H9 (cell line): ENCODE data around the gene SERTAD2. TPM values are rescaled to one million over a fixed set of nuclear protein-coding genes. Genes with fewer than 3 reads are reported as not detected.

Experiments
- DNase-seq: peaks from one replicate; pipeline ENCODE4 v3.0.0-alpha.2; 2017
- H2AFZ ChIP-seq: one replicate; pipeline ENCODE4 v1.6.1; 2013; ENCODE audit warnings: mild to moderate bottlenecking, low read length, control low read depth, moderate library complexity
- H2AK5ac ChIP-seq: 2 replicates; pipeline ENCODE4 v1.6.1; 2013; ENCODE audit warnings: low read length, control low read depth, mixed read lengths; ENCODE audit not compliant: insufficient read length
- H2BK120ac ChIP-seq: one replicate; pipeline ENCODE4 v1.6.1; 2013; ENCODE audit warnings: low read depth, mild to moderate bottlenecking, low read length, control low read depth, inconsistent platforms; ENCODE audit not compliant: poor library complexity, severe bottlenecking
- H2BK12ac ChIP-seq: 2 replicates; pipeline ENCODE4 v1.6.1; 2013; ENCODE audit warnings: low read length, control low read depth, mixed read lengths, low read depth; ENCODE audit not compliant: insufficient read length
- H2BK15ac ChIP-seq: 2 replicates; pipeline ENCODE4 v1.6.1; 2013; ENCODE audit warnings: low read depth, low read length, control low read depth
- H2BK20ac ChIP-seq: one replicate; pipeline ENCODE4 v1.6.1; 2013; ENCODE audit warnings: low read depth, mild to moderate bottlenecking, low read length, control low read depth, inconsistent platforms; ENCODE audit not compliant: poor library complexity, severe bottlenecking
- H2BK5ac ChIP-seq: 2 replicates; pipeline ENCODE4 v1.6.1; 2013; ENCODE audit warnings: low read length, control low read depth, mixed read lengths; ENCODE audit not compliant: insufficient read length
- H3K14ac ChIP-seq: 2 replicates; pipeline ENCODE4 v1.6.1; 2013; ENCODE audit warnings: low read length, control low read depth; ENCODE audit not compliant: insufficient read depth
- H3K18ac ChIP-seq: 2 replicates; pipeline ENCODE4 v1.6.1; 2013; ENCODE audit warnings: low read depth, mild to moderate bottlenecking, mixed read lengths, low read length, control low read depth; ENCODE audit not compliant: insufficient read length
- H3K23ac ChIP-seq: 2 replicates; pipeline ENCODE4 v1.6.1; 2013; ENCODE audit warnings: low read length, control low read depth, mixed read lengths, low read depth; ENCODE audit not compliant: insufficient read length
- H3K23me2 ChIP-seq: 2 replicates; pipeline ENCODE4 v1.6.1; 2013; ENCODE audit warnings: low read depth, mild to moderate bottlenecking, mixed read lengths, low read length, control low read depth; ENCODE audit not compliant: insufficient read length, poor library complexity, severe bottlenecking
- H3K27ac ChIP-seq: 2 replicates; pipeline ENCODE4 v1.5.1; 2013; ENCODE audit warnings: low read length, control low read depth, mixed read lengths, low read depth; ENCODE audit not compliant: insufficient read length
- H3K27me3 ChIP-seq: 2 replicates; pipeline ENCODE4 v1.6.1; 2013; ENCODE audit warnings: low read length, control low read depth, inconsistent platforms; ENCODE audit not compliant: insufficient read depth
- H3K4ac ChIP-seq: 2 replicates; pipeline ENCODE4 v1.6.1; 2013; ENCODE audit warnings: low read depth, mild to moderate bottlenecking, control low read depth, inconsistent platforms, low read length, moderate library complexity
- H3K4me1 ChIP-seq: 2 replicates; pipeline ENCODE4 v1.6.1; 2013; ENCODE audit warnings: low read length, control low read depth, inconsistent platforms; ENCODE audit not compliant: insufficient read depth
- H3K4me2 ChIP-seq: 2 replicates; pipeline ENCODE4 v1.6.1; 2013; ENCODE audit warnings: low read length, control low read depth, mixed read lengths; ENCODE audit not compliant: insufficient read length, insufficient read depth
- H3K56ac ChIP-seq: 2 replicates; pipeline ENCODE4 v1.6.1; 2013; ENCODE audit warnings: low read depth, mild to moderate bottlenecking, mixed read lengths, low read length, control low read depth; ENCODE audit not compliant: insufficient read length
- H3K79me1 ChIP-seq: 2 replicates; pipeline ENCODE4 v1.6.1; 2013; ENCODE audit warnings: low read depth, mild to moderate bottlenecking, moderate library complexity, low read length, control low read depth, inconsistent platforms; ENCODE audit not compliant: insufficient read depth, poor library complexity, severe bottlenecking
- H3K79me2 ChIP-seq: 2 replicates; pipeline ENCODE4 v1.6.1; 2013; ENCODE audit warnings: low read length, control low read depth, inconsistent platforms; ENCODE audit not compliant: insufficient read depth
- H3K9ac ChIP-seq: 2 replicates; pipeline ENCODE4 v1.6.1; 2013; ENCODE audit warnings: low read length, control low read depth, mixed read lengths; ENCODE audit not compliant: insufficient read length; ENCODE audit errors: extremely low read depth
- H3K9me3 ChIP-seq: one replicate; pipeline ENCODE4 v1.6.1; 2013; ENCODE audit warnings: low read depth, low read length, inconsistent platforms; ENCODE audit not compliant: control insufficient read depth
- H3T11ph ChIP-seq: one replicate; pipeline ENCODE4 v1.6.1; 2013; ENCODE audit warnings: mild to moderate bottlenecking, low read length, control low read depth, inconsistent platforms
- H4K20me1 ChIP-seq: one replicate; pipeline ENCODE4 v1.6.1; 2013; ENCODE audit not compliant: control insufficient read depth, insufficient read length, insufficient read depth
- H4K5ac ChIP-seq: 2 replicates; pipeline ENCODE4 v1.6.1; 2013; ENCODE audit warnings: low read depth, mild to moderate bottlenecking, mixed read lengths, low read length, control low read depth; ENCODE audit not compliant: insufficient read length
- H4K8ac ChIP-seq: replicated peaks from 2 replicates; pipeline ENCODE4 v1.6.1; 2013; ENCODE audit warnings: low read length, control low read depth, mixed read lengths, low read depth; ENCODE audit not compliant: insufficient read length
- H4K91ac ChIP-seq: 2 replicates; pipeline ENCODE4 v1.6.1; 2013; ENCODE audit warnings: low read depth, mild to moderate bottlenecking, moderate library complexity, mixed read lengths, low read length, control low read depth; ENCODE audit not compliant: insufficient read length
- H3K27ac Mint-ChIP-seq, 3 experiments: 2 replicates in 2 of 3; 3 replicates in 1 of 3; pipeline ENCODE4 v1.8.0; 2020 to 2021; ENCODE audit warnings: mixed read lengths in 3 of 3, mild to moderate bottlenecking in 1 of 3, moderate library complexity in 1 of 3
- H3K27me3 Mint-ChIP-seq: 2 replicates; pipeline ENCODE4 v1.8.0; 2021; ENCODE audit warnings: low read depth, mild to moderate bottlenecking, moderate library complexity, mixed read lengths
- H3K36me3 Mint-ChIP-seq, 3 experiments: 2 replicates in 2 of 3; 3 replicates in 1 of 3; pipeline ENCODE4 v1.8.0; 2020 to 2021; ENCODE audit warnings: low read depth in 3 of 3, mixed read lengths in 3 of 3; ENCODE audit not compliant: insufficient read depth in 1 of 3
- H3K4me1 Mint-ChIP-seq, 2 experiments: 2 replicates each; pipeline ENCODE4 v1.8.0; 2020; ENCODE audit warnings: mixed read lengths in 2 of 2
- H3K4me3 Mint-ChIP-seq, 2 experiments: 2 replicates in 1 of 2; 3 replicates in 1 of 2; pipeline ENCODE4 v1.8.0; 2020 to 2021; ENCODE audit warnings: mild to moderate bottlenecking in 2 of 2, mixed read lengths in 2 of 2, moderate library complexity in 1 of 2
- H3K9me3 Mint-ChIP-seq, 2 experiments: 2 replicates in 1 of 2; 3 replicates in 1 of 2; pipeline ENCODE4 v1.8.0; 2020; ENCODE audit warnings: mild to moderate bottlenecking in 2 of 2, mixed read lengths in 2 of 2, moderate library complexity in 1 of 2
- WGBS: extraction: QIAGEN DNeasy Blood & Tissue Kit; methylation state at CpG from one replicate; pipeline ENCODE4 v1.1.7; 2013; ENCODE audit warnings: missing lambda C conversion rate, low lambda C conversion rate, mixed read lengths; ENCODE audit not compliant: insufficient read length; ENCODE audit errors: extremely low coverage; 5-methylcytosine and 5-hydroxymethylcytosine counted together
- total RNA-seq: library from RNA; stranded (reverse); gene quantifications from 2 replicates; pipeline ENCODE4 v1.2.1, GENCODE V29; 2021
- TF ChIP-seq, protein P1 (sequence below): fragments of 200-600 bp; sonication (generic); conservative IDR thresholded peaks from 3 replicates; pipeline ENCODE4 v1.8.0; 2021; ENCODE audit warnings: antibody characterized with exemption, mild to moderate bottlenecking

The SERTAD2 gene
- total RNA-seq, 1 experiment from 2014 or later = 3.5 TPM

DNA sequence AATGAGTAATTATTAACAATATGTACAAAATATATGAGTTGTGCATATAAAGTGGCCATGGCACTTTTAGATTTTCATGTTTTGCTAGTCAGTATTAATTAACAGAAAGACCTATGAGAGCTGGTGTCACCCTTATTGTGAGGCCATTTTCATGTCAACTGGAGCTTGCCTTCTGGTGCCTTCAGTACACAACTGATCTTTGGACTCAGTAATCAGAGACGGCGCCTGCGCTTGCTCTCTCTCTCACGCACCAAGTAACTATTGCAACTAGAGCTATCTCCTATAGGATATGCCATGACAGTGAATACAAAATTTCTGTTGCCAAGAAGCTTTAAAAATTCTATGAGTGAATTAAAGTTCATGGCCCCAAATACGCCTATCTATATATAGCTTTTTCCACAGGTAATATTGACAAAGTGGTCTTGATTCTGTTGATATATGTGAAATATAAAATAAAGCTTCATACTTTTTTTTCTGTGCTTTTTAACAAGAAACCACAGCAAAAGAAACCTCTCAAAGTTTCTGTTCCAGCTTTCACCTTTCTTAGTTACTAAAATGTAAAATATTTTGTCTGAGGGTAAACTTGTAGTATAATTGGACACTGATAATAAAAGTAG, 2.9 kb downstream of the SERTAD2 start:
- H3K27ac ChIP-seq = no peak overlapping the region
- Mint-ChIP-seq H3K4me1 (peaks cover 44 to 46% of the 10 kb centered on the region in 2 experiments), H3K27me3 (peaks cover 39% of the 10 kb centered on the region), H3K4me3 (no peak overlapping the region), H3K27ac (no peak overlapping the region), H3K36me3 (no peaks in the 10 kb centered on the region), H3K9me3 (no peaks in the 10 kb centered on the region)
- H2BK15ac ChIP-seq = no peak overlapping the region
- no peak overlapping the region for H3K56ac ChIP-seq
- H3K79me2 ChIP-seq = 0 out of 2 replicates have a peak, but pooled peaks cover 3% of the 10 kb centered on the region
- no peak overlapping the region for H3K14ac ChIP-seq
- H3K79me1 ChIP-seq = no peaks in the 10 kb centered on the region
- no peak overlapping the region for H3K9ac ChIP-seq
- no peak overlapping the region for H3K4me2 ChIP-seq
- no peak overlapping the region for H4K8ac ChIP-seq
- DNase-seq = no peak
- no peak overlapping the region for H2BK120ac ChIP-seq
- H2BK20ac ChIP-seq = no peak overlapping the region
- no peaks in the 10 kb centered on the region for H4K20me1 ChIP-seq
- H3K23me2 ChIP-seq = peaks cover 18% of the 10 kb centered on the region
- no peak overlapping the region for H4K5ac ChIP-seq
- H3K18ac ChIP-seq = no peak overlapping the region
- H3K4me1 ChIP-seq = peaks cover 2% of the 10 kb centered on the region; the same call in 1 of the 2 replicates
- no CpG with 5 or more reads among the region's 5 CpGs for WGBS
- no peak overlapping the region for H2AK5ac ChIP-seq
- H3K27me3 ChIP-seq = no peaks in the 10 kb centered on the region; the same call in 1 of the 2 replicates
- H2BK12ac ChIP-seq = no peak overlapping the region
- no peak overlapping the region for H3T11ph ChIP-seq
- no peak overlapping the region for H3K23ac ChIP-seq
- TF ChIP-seq, protein P1, sequence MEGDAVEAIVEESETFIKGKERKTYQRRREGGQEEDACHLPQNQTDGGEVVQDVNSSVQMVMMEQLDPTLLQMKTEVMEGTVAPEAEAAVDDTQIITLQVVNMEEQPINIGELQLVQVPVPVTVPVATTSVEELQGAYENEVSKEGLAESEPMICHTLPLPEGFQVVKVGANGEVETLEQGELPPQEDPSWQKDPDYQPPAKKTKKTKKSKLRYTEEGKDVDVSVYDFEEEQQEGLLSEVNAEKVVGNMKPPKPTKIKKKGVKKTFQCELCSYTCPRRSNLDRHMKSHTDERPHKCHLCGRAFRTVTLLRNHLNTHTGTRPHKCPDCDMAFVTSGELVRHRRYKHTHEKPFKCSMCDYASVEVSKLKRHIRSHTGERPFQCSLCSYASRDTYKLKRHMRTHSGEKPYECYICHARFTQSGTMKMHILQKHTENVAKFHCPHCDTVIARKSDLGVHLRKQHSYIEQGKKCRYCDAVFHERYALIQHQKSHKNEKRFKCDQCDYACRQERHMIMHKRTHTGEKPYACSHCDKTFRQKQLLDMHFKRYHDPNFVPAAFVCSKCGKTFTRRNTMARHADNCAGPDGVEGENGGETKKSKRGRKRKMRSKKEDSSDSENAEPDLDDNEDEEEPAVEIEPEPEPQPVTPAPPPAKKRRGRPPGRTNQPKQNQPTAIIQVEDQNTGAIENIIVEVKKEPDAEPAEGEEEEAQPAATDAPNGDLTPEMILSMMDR = no peak
- H4K91ac ChIP-seq = no peak overlapping the region
- H2BK5ac ChIP-seq = no peak overlapping the region
- no peaks in the 10 kb centered on the region for H3K9me3 ChIP-seq
- H3K4ac ChIP-seq = no peak overlapping the region
- no peak overlapping the region for H2AFZ ChIP-seq
